WTC11 (cell line): ENCODE measurements around the gene NAGS. TPM values are rescaled to one million over a fixed set of nuclear protein-coding genes. Genes with fewer than 3 reads are reported as not detected.

Experiments
- ATAC-seq: fragments of 200-7000 bp; cut with Tn5 transposase; 2 replicates; pipeline ENCODE4 v1.10.0; 2021; ENCODE audit warnings: mild to moderate bottlenecking, moderate library complexity
- CTCF ChIA-PET: fragments of 300-600 bp; sonication (Branson Sonifier 250); formaldehyde crosslinking; loops from one replicate; lab custom pipeline; 2021; ENCODE audit warnings: antibody characterized with exemption; lab: Charles Lee
- POLR2A ChIA-PET: fragments of 350-600 bp; sonication (Branson Sonifier 250); formaldehyde crosslinking; loops from one replicate; lab custom pipeline; 2021; ENCODE audit warnings: antibody characterized with exemption; lab: Charles Lee
- DNase-seq: peaks from one replicate; pipeline ENCODE4 v3.0.0; 2021; ENCODE audit warnings: low spot score
- H3K27ac Mint-ChIP-seq: 2 replicates; pipeline ENCODE4 v1.8.0; 2021; ENCODE audit warnings: mixed read lengths
- H3K27me3 Mint-ChIP-seq: 2 replicates; pipeline ENCODE4 v1.8.0; 2021; ENCODE audit warnings: low read depth, mild to moderate bottlenecking, moderate library complexity, mixed read lengths
- H3K36me3 Mint-ChIP-seq: 2 replicates; pipeline ENCODE4 v1.8.0; 2021; ENCODE audit warnings: mixed read lengths
- H3K4me1 Mint-ChIP-seq: 2 replicates; pipeline ENCODE4 v1.8.0; 2022; ENCODE audit warnings: mixed read lengths
- H3K4me3 Mint-ChIP-seq: 2 replicates; pipeline ENCODE4 v1.8.0; 2021; ENCODE audit warnings: mild to moderate bottlenecking, moderate library complexity, mixed read lengths
- H3K9me3 Mint-ChIP-seq: 2 replicates; pipeline ENCODE4 v1.8.0; 2021; ENCODE audit warnings: mixed read lengths
- ATF1 ChIP-seq: sonication (generic); formaldehyde crosslinking; IDR thresholded peaks from 2 replicates; pipeline ENCODE4 v1.8.1; 2023; ENCODE audit warnings: mild to moderate bottlenecking, moderate library complexity, missing genetic modification reagents
- ATF2 ChIP-seq: sonication (generic); formaldehyde crosslinking; IDR thresholded peaks from 2 replicates; pipeline ENCODE4 v1.8.1; 2022; ENCODE audit warnings: low read depth, missing genetic modification reagents, borderline replicate concordance
- CREB1 ChIP-seq: sonication (generic); formaldehyde crosslinking; IDR thresholded peaks from 2 replicates; pipeline ENCODE4 v1.8.0; 2023; ENCODE audit warnings: mild to moderate bottlenecking, missing genetic modification reagents
- ETV6 ChIP-seq: sonication (generic); formaldehyde crosslinking; IDR thresholded peaks from 2 replicates; pipeline ENCODE4 v1.8.1; 2022; ENCODE audit warnings: mild to moderate bottlenecking, missing genetic modification reagents
- FOXP4 ChIP-seq: sonication (generic); formaldehyde crosslinking; IDR thresholded peaks from 2 replicates; pipeline ENCODE4 v1.8.0; 2022; ENCODE audit warnings: mild to moderate bottlenecking, missing genetic modification reagents
- GABPB1 ChIP-seq: sonication (generic); formaldehyde crosslinking; IDR thresholded peaks from 2 replicates; pipeline ENCODE4 v1.8.1; 2023; ENCODE audit warnings: mild to moderate bottlenecking, missing genetic modification reagents
- GRHL2 ChIP-seq: fragments of 250-450 bp; sonication (Bioruptor Pico); IDR thresholded peaks from 2 replicates; pipeline ENCODE4 v1.8.0; 2022; ENCODE audit warnings: mild to moderate bottlenecking, moderate library complexity; ENCODE audit not compliant: insufficient replicate concordance, severe bottlenecking
- IRF2 ChIP-seq: sonication (generic); formaldehyde crosslinking; IDR thresholded peaks from 2 replicates; pipeline ENCODE4 v1.8.0; 2022; ENCODE audit warnings: low read depth, missing genetic modification reagents, borderline replicate concordance
- JUN ChIP-seq: sonication (generic); formaldehyde crosslinking; IDR thresholded peaks from 2 replicates; pipeline ENCODE4 v1.8.0; 2023; ENCODE audit warnings: mild to moderate bottlenecking, missing genetic modification reagents
- MXD4 ChIP-seq: fragments of 250-450 bp; sonication (Bioruptor Pico); IDR thresholded peaks from 2 replicates; pipeline ENCODE4 v1.8.0; 2021; ENCODE audit warnings: mild to moderate bottlenecking, moderate library complexity, borderline replicate concordance
- OVOL2 ChIP-seq: fragments of 250-450 bp; sonication (Bioruptor Pico); IDR thresholded peaks from 2 replicates; pipeline ENCODE4 v1.9.0; 2021; ENCODE audit warnings: mild to moderate bottlenecking, borderline replicate concordance
- ZBTB43 ChIP-seq: sonication (generic); formaldehyde crosslinking; IDR thresholded peaks from 2 replicates; pipeline ENCODE4 v1.8.1; 2023; ENCODE audit warnings: mild to moderate bottlenecking, missing genetic modification reagents
- ZNF263 ChIP-seq: sonication (generic); formaldehyde crosslinking; IDR thresholded peaks from 2 replicates; pipeline ENCODE4 v1.8.1; 2022; ENCODE audit warnings: low read depth, mild to moderate bottlenecking, moderate library complexity, missing genetic modification reagents
- ZNF317 ChIP-seq: sonication (generic); formaldehyde crosslinking; IDR thresholded peaks from 2 replicates; pipeline ENCODE4 v1.8.1; 2023; ENCODE audit warnings: low read depth, mild to moderate bottlenecking, moderate library complexity, missing genetic modification reagents, borderline replicate concordance
- ZNF416 ChIP-seq: fragments of 250-450 bp; sonication (Bioruptor Pico); IDR thresholded peaks from 2 replicates; pipeline ENCODE4 v1.9.0; 2021; ENCODE audit warnings: mild to moderate bottlenecking, inconsistent platforms
- total RNA-seq: library from RNA; stranded (reverse); gene quantifications from 3 replicates; pipeline ENCODE4 v1.2.3, GENCODE V29; 2021
- TF ChIP-seq, protein P1 (sequence below): sonication (generic); formaldehyde crosslinking; IDR thresholded peaks from 2 replicates; pipeline ENCODE4 v1.8.1; 2022; ENCODE audit warnings: low read depth, mild to moderate bottlenecking, moderate library complexity, missing genetic modification reagents, borderline replicate concordance
- TF ChIP-seq, protein P2 (sequence below): fragments of 250-450 bp; sonication (Bioruptor Pico); IDR thresholded peaks from 2 replicates; pipeline ENCODE4 v1.9.0; 2021; ENCODE audit warnings: mild to moderate bottlenecking, borderline replicate concordance

NAGS gene
- total RNA-seq, 1 experiment from 2014 or later: 8.6 TPM

GRCh38 chr17:43999024-43999423 lies 5.4 kb upstream of the NAGS start:
- peaks cover 11% of the 10 kb centered on the region for H3K4me1 Mint-ChIP-seq
- no peak for DNase-seq
- peaks cover 21% of the 10 kb centered on the region for H3K27me3 Mint-ChIP-seq
- H3K36me3 Mint-ChIP-seq: no peaks in the 10 kb centered on the region
- POLR2A ChIA-PET: no interaction called here
- no peak for TF ChIP-seq ZNF317 (CRISPR knock-in tag)
- TF ChIP-seq JUN: no peak
- TF ChIP-seq ZNF416 (CRISPR knock-in tag): no peak
- TF ChIP-seq FOXP4 (CRISPR knock-in tag): no peak
- no peak for TF ChIP-seq ZBTB43 (CRISPR knock-in tag)
- TF ChIP-seq ATF2 (CRISPR knock-in tag): no peak
- no peak for TF ChIP-seq OVOL2
- no peak for TF ChIP-seq IRF2 (CRISPR knock-in tag)
- TF ChIP-seq, protein P1, sequence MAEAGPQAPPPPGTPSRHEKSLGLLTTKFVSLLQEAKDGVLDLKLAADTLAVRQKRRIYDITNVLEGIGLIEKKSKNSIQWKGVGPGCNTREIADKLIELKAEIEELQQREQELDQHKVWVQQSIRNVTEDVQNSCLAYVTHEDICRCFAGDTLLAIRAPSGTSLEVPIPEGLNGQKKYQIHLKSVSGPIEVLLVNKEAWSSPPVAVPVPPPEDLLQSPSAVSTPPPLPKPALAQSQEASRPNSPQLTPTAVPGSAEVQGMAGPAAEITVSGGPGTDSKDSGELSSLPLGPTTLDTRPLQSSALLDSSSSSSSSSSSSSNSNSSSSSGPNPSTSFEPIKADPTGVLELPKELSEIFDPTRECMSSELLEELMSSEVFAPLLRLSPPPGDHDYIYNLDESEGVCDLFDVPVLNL (CRISPR knock-in tag): no peak
- no peak overlapping the region; the same call in 1 of the 2 replicates for H3K27ac Mint-ChIP-seq
- CTCF ChIA-PET: interaction anchor here (1.0 to 7.5 kb wide), 8 partner anchors 16 to 85 kb away, joined by 3 to 118 read pairs (median 4); no protein-coding TSS in a partner anchor
- no peaks in the 10 kb centered on the region for H3K9me3 Mint-ChIP-seq
- no peak overlapping the region for H3K4me3 Mint-ChIP-seq
- no peak for ATAC-seq

- Mint-ChIP-seq H3K9me3 (no peaks in the 10 kb centered on the region), H3K36me3 (no peaks in the 10 kb centered on the region), H3K4me1 (peaks cover 7% of the 10 kb centered on the region), H3K4me3 (no peak overlapping the region), H3K27ac (no peak overlapping the region), H3K27me3 (peaks cover 22% of the 10 kb centered on the region)
- ChIA-PET CTCF (interaction anchor here (1.0 to 2.5 kb wide), 6 partner anchors 17 to 115 kb away, joined by 3 to 8 read pairs (median 4); no protein-coding TSS in a partner anchor), POLR2A (no interaction called here)
- DNase-seq (no peak), ATAC-seq (no peak)
- TF ChIP-seq GRHL2 (CRISPR knock-in tag) (no peak), ZNF263 (no peak), ATF1 (CRISPR knock-in tag) (no peak), CREB1 (no peak), GABPB1 (CRISPR knock-in tag) (no peak), MXD4 (no peak), ETV6 (CRISPR knock-in tag) (no peak)
- TF ChIP-seq, protein P2, sequence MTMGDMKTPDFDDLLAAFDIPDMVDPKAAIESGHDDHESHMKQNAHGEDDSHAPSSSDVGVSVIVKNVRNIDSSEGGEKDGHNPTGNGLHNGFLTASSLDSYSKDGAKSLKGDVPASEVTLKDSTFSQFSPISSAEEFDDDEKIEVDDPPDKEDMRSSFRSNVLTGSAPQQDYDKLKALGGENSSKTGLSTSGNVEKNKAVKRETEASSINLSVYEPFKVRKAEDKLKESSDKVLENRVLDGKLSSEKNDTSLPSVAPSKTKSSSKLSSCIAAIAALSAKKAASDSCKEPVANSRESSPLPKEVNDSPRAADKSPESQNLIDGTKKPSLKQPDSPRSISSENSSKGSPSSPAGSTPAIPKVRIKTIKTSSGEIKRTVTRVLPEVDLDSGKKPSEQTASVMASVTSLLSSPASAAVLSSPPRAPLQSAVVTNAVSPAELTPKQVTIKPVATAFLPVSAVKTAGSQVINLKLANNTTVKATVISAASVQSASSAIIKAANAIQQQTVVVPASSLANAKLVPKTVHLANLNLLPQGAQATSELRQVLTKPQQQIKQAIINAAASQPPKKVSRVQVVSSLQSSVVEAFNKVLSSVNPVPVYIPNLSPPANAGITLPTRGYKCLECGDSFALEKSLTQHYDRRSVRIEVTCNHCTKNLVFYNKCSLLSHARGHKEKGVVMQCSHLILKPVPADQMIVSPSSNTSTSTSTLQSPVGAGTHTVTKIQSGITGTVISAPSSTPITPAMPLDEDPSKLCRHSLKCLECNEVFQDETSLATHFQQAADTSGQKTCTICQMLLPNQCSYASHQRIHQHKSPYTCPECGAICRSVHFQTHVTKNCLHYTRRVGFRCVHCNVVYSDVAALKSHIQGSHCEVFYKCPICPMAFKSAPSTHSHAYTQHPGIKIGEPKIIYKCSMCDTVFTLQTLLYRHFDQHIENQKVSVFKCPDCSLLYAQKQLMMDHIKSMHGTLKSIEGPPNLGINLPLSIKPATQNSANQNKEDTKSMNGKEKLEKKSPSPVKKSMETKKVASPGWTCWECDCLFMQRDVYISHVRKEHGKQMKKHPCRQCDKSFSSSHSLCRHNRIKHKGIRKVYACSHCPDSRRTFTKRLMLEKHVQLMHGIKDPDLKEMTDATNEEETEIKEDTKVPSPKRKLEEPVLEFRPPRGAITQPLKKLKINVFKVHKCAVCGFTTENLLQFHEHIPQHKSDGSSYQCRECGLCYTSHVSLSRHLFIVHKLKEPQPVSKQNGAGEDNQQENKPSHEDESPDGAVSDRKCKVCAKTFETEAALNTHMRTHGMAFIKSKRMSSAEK (CRISPR knock-in tag): no peak
Observed at GRCh38 chr17:44000141-44000860, 4.1 kb upstream of the NAGS start.
